GM19328 (cell line): ENCODE data around the gene ENPP7.

Experiments used
- ATAC-seq: cut with Tn5 transposase; IDR thresholded peaks from one replicate; pipeline ENCODE4 v1.9.1; 2021; ENCODE audit warnings: mild to moderate bottlenecking, moderate library complexity; ENCODE audit not compliant: unreplicated experiment

Gene ENPP7

DNA sequence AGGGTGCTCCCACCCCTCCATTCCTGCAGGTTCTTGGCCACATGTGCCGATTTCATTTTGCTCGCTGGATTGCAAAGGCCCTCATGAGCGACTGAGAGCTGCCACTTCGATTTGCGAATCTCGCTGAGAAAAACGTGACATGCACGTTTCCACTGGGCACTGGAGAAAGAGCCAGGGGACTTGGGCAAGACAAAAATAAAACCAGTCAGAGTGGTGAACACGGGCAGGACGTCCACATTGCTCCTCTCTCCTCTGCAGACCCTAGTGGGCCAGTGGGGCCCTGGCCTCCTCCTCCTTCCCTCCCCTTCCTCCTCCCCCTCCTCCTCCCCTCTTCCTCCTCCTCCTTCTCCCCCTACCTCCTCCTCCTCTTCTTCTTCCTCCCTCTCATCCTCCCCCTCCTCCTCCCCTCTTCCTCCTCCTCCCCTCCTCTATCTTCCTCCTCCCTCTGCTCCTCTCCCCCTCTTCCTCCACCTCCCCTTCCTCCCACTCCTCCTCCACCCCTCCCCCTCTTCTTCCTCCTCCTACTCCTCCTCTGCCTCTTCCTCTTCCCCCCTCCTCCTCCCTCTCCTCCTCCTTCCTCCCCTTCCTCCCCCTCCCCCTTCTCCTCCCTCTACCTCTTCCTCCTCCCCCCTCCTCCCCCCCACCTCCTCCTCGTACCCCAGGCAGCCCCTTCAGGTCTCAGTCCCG lies 28.1 kb upstream of the ENPP7 start:
- no peak for ATAC-seq

DNA sequence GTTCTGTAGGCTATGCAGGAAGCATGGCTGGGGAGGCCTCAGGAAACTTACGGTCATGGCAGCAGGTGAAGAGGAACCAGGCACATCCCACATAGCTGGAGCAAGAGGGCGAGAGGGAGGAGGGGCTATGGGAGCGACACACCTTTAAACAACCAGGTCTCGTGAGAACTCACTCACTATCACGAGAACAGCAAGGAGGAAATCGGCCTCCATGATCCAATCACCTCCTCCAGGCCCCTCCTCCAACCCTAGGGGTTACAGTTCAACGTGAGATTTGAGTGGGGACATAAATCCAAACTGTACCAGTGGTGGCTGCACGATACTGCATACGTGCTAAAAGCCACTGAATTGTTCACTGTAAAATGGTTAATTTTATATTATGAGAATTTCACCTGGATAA lies 26.1 kb upstream of the ENPP7 start:
- ATAC-seq = no peak

DNA sequence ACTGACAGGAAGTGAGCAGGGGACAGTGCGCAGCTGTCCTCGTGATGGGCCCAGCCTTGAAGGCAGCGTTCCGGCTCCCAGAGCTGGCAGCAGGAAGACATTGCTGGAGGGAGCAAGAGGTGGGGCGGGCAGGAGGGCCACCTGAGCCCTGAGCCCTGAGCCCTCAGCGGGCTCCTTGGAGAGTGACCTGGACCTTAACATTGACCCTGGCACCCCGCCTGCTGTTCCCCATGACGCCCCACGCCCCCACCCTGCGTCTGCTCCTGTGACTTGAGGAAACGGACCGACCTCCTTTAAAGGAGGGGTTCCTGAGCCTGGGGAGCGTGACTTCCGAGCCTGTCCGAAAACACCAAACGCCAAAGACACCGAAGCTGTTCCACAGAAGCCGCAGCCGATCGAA lies 25.1 kb upstream of the ENPP7 start:
- no peak for ATAC-seq

DNA sequence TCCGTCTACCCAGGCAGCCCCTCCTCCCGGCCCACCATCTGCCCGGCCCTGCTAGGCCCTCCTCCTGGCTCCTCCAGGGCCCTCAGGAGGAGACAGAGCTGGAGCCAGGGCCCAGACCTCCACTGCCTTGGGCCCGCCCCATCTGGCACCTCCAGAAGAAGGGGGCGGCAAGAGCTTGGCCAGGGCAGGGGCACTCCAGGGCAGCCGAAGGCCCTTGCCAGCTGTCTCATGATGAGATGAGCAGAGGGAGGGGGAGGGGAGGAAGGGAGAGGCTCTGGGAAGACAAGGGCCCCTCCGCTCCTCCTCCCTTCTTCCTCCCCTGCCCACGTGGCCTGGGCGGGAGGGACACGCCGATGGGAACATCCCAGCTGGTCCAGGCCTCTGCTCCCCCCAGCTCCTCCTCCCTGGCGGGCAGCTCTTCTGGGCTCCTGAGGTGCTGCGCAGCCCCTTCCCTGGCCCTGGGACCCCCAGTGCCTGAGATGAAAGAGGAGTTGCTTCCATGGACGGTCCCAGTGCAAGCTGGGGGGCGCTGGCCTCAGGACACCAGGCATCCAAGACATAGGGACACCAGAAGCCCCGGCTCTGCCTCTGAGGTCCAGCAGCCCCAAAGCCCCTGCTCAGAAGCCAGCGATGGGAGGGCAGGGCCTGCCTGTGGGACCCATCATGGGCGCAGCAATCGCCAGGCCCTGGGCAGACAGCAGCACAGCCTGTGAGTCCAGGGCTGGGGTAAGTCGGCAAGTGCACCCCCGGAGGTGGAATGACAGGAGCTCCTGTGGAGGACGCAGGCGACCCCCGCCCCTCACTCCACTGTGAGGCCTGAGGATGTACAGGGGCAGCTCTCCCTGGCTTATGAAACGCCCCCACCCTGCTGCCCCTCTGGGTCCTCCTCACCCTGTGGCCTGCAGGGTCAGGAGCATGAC lies 23.6 kb upstream of the ENPP7 start:
- no peak for ATAC-seq

DNA sequence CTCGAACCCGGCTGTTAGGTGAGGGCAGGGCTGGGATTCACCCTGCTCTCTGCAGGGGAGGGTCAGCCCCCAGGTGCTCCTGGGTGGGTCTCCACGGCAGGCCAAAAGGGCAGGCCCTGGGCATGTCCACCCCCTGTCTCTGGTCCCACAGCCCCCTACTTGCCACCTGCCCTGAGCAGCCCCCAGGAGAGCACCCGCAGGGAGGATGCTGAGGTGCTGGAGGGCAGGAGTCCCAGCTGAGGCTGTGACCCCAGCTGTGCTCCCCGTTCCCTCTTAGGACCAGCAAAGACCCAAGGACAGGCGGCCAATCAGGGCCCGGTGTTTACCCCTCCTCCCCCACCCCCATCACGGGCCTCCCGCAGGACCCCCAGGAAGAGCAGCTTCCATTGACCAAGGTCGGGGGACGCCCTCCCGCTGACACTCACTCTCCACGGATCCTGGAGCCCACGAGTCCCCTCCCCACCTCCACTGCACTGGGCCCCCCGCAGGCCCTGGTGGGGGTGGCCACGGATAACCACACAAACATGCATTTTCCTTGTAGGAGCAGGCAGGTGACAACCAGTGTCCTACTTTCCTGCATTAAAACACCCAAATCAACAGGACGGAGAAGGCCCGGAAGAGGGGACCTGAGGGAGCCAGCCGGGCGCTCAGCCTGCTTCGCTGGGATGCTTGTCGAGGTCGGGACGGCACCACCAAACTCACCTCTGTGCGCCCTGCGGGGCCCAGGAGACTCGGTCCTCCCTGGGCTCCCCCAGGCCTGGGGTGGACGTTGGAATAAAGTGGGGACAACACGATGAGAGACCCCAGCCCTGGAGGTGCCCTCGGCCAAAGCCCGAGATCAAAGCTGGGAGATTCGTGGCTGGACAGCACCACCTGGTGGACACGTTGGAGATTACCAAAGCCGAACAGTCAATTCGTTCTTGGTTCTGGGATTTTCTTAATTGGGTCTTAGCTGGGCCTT lies 22.5 kb upstream of the ENPP7 start:
- no peak for ATAC-seq

DNA sequence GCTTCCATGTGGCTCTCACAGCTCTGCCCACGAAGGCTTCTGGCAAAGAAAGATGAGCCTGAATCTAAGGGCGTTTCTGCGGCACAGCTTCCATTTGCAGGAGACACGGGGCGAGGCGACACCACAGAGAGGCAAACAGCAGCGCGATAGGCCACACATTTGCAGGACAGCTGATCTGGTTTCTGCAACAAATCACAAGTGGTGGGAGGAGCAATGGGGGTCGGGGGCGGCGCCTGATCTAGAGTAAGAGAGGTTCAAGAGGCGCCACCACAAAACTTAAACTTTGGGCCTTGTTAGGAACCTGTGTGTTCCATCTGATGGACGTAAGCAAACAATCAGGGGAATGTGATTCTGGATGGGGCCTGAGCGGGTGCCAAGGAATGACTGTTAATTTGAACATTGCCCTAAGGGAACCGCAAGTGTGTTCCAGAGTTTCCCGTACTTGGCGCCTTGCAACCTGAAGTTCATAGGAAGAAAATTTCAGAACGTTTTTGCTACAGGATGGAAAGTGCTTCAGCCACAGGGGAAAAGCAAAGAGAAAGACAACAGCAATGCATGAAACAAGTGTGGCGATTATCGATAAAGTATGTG lies 18.9 kb upstream of the ENPP7 start:
- no peak for ATAC-seq

DNA sequence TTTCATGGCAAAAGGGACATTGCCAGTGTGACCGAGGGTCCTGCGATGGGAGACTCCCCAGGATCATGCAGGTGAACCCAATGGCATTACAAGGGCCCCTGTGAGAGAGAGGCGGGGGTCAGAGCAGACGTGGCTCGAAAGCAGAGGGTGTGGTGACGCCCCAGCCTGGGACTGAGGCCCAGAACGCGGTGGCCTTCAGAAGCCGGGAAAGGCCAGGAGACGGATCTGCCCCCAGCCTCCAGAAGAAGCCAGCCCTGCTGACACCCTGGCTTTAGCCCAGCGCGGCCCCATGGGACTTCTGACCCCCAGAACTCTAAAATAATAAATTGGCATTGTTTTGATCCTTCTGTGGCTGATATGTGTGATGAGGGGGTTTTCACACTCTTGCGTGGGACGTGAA lies 17.4 kb upstream of the ENPP7 start:
- no peak for ATAC-seq

DNA sequence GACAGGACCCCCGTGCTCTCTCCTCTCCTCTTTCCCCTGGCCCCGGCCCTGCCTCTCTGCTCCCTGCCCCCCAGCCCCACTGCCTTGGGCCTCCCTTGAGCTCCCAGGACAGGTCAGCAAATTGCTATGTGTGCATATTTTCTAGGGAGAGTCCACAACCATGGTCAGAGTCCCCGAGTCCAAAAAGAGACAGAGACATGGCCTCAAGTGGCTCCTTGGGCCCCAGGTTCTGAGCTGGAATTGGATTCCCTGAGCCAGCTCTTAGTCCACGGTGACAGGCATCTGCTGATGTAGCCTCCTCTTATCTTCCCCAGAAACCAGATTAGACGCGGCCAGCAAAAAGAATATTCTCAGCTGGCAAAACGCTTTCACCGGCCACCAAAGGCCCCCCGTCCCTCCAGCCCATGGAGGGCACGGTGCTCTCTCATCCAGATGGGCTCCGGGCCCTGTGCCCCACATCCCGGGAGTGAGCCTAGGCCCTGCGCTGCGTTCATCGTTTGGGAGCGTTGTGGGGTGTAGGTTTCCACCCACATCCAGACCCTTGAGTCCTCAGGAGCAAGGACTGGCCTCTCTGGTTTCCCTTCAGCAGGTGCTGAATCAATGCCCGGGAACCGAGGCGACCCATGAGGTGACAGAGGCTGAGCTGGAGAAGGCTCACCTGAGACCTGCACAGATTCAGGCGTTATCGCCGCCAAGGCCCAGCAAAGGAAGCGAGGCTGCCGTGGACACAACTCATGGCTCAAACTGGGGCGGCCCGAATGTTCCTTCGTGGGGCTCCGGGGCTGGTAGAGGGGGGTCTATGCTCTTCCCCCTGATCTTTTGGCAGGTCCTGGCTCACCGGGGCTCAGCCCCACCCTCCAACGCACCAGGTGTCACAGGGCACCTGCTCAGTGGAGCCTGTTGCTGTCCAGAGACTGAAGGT lies 16.3 kb upstream of the ENPP7 start:
- no peak for ATAC-seq

DNA sequence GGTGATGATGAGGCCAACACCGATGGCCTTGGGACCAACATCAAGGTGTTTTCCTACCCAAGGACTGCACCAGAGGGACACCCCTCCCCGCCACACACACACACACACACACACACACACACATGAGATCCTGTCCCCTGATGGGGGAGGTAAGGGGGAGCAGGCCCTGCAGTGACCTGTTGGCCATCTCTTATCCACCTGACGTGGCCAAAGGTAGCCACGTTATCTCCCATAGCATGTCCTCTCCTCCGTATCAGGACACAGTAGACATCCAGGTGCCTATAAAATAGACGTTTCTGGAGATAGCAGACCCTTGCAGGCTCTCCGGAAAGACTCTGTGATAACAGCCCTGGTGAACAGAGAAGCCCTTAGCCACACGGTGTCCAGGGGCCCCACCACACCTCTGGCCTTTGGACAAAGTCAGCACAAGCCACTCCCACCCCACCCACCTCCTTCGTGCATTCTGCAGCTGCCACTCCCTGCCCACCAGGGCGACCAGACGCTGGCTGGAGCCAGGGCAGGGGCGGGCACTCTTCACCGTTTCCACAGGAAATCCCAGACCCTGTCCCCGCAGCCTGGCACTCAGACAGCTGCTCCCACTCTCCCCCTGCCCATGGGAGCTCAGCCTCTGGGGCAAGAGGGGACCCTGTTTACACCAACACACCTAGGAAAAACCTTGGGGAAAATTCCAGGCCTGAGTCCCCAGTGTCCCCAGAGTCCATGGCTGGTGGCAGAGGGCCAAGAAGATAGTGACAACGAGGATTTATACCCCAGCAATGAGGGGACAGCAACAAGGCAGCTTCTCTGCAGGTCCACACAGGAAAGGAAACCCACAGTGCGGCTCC lies 15.4 kb upstream of the ENPP7 start:
- no peak for ATAC-seq

DNA sequence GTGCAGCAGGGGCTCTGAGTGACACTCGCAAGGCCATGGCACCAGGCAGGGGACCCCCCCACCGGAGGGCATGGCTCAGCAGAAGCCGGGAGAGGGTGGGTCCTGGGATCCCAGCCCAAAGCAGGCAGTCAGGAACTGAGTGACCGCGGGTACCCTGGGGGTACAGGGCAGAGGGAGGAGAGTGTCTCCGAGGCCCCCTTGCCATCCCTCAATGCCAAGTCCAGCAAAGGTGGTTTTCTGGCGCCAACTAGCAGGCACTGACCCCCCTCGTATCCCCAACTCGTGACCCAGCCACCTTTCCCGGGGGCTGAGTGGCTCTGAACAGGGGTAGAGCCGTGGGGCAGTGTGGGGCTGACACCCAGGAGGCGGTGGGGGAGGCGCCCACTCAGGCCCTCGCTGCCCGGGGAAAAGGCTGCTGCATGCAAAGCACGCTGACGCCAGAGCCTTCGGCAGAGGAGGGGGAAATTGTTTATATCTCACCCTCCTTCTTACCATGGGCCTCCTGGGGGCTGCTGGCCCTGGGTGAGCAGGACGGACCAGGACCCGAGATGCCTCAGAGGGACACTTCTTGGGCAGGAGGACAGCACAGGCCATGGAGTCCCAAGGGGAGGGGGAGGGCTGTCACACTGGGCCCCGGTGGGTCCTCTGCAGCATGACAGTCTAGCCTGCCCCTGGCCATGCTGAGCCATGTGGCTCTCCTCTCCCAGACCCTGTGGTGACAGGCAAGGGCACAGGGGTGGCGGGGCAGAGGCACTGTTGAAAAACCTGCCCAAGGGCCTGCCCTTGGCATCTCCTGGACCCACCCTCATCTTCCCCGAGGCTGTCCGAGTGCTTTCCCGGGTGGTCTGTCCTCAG lies 14.6 kb upstream of the ENPP7 start:
- no peak for ATAC-seq

DNA sequence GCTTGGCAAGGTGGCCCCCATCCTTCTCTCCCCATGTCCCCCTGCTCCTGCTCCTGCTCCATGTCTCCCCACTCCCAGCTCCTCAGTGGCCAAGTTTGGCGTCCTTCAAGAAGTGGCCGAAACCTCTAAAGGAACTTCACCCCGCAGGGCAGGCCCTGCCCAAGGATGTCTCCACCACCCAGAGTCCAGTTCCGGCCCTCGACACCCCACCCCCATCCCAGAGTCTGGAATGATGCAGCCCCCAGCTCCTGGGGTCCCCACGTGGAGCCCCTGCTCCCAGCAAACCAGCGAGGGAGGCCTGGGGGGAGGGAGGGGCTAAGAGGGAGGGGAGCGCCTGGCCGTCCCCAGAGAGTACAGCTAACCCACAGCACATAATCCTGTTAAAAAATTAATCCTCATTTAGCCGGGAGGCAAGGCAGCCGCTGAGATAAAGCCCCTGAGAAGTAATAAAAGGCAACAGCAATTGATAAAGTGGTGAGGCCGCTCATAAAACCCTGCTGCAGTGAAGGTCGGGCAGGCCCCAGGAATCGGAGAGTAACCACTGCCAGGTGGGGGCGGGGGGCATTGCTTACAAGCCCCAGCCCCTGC lies 9.9 kb upstream of the ENPP7 start:
- no peak for ATAC-seq

DNA sequence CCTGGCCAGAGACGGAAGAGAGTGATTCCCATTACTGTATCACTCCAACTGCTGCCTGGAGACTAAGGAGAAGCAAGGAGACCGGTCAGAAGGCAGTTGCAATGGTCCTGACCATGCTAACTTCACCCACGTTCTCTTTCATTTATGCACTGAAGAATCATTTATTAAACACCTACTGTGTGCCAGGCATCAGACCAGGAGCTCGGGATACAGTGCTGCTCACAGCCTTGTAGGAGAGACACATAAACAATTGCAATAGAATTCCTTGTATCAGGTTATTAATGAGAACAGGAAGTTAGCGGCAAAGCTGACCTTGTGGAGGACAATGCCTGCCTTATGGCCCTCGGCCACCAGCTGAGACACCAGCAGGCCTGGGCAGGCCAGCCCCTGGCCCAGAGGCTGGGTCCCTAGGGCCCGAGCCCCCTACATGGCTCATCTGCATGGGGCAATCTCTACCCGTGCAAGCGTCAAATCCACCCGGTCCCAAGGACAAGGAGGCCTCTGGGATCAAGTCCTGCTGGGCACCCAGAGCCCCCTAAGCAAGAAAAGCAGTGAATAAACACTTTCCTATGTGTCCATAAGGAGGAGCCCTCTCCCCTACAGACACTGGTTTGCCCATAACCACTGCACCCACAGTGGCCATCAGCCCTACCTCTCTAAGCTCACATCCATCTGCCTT lies 8.6 kb upstream of the ENPP7 start:
- ATAC-seq = no peak

DNA sequence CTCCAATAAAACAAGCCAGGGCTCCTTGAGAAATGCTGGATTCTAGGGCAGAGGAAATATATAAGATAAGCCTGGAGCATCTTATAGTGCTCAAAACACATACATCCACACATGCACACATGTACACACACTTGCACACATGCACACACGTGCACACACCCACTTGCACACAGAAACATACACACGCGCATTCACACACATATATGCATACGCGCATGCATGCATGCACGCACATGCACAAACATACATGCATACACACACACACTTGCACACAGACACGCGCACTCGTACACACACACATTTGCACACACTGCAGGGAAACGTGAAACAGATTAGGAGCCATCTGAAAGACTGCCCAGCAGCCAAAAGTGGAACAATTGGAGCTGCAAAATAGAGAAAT lies 8.0 kb upstream of the ENPP7 start:
- ATAC-seq = no peak

DNA sequence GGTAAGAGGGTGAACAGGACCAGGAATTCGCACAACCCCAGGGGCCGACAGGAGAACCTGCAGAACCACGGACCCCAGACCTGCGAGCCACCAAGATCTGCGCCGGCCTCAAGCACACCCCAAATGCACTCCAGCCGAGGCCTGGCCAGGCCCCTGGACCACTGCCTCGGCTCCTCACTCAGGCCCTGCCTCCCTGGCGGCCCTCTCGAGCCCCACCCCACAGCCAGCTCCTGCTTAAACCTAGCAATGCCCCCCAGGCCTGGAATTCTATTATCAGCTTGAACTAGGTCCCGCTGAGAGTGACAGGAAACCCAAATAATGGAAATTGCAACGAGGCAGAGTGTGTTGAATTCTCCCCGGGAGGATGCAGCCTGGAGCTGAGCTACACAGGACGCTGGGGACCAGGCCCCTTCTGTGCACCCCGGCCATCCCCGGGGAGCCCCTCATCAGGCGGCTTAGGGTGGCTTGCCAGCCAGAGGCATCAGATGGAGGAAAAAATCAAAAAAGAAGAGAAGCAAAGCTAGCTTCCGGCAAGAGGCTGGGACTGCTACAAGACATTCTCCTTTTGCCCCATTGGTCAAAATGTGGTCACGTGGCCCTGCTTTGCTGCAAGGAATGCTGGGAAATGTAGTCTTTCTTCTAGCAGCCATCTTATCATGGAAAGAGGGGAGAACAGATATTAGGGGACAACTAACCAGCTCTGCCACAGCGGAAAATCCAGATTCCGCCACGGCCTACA lies 2.4 kb upstream of the ENPP7 start:
- no peak for ATAC-seq

DNA sequence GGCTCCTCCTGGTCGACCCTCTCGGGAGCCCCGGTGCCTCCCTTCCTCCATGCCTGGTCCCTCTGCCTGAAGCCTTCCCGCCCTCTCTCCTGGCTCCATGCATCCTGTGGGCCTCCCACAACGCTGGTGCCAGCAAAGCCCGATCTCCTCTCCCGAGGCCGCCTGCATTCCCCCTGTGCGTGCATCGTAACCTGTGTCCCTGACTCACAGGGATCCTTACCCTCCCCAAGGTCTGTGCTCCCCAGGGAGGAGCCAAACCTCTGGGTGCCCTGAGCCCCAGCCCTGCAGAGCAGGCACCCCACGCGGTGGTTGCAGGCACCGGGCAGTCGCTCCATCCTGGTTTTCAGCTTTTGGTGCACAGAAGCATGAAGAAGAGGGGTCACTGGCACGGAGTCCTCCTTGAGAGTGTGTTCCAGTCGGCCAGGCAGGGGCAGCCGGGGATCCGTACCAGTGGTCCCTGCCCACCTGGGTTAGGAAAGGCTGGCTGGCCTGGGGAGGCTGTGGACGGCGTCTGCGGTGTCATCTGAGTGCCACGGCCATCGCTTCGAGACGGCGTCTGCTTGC lies 1.8 kb upstream of the ENPP7 start:
- ATAC-seq = no peak

DNA sequence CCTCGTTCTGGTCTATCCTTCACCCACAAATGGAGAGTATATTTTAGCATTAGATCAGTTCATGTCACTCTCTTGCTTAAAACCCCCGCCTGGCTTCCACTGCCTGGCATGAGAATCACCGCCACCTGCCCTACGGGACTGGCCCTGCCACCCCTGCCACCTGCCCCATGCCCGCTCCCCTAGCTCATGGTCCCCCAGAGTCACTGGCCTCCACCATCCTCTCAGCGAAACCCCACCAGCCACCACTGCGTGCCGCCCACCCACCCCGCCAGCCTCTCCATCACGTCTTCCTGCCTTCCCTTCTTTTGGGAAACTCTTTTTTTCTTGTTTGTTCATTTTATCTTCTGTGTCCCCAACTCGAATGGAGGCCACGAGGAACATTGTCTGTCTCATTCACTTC lies 982 bp upstream of the ENPP7 start:
- no peak for ATAC-seq
